Activated gamma-delta T cell (primary cell): ENCODE measurements around the gene ADRB2.
"Not testable (repeated sequence)": the region's sequence is repeated elsewhere in the genome, so short reads cannot be mapped to it uniquely, and the experiment has no call there.

ENCODE experiments used
- DNase-seq: peaks from one replicate; lab custom pipeline; 2025; lab: John Stamatoyannopoulos, UW
- total RNA-seq, 2 donors: gene quantifications; one replicate each; lab custom pipeline; 2026; lab: John Stamatoyannopoulos, UW

Gene ADRB2
- total RNA-seq = 28.9 to 46.4 reads per million in 2 donors

GRCh38 chr5:148826053-148826738 is at the start of gene ADRB2:
TSS of gene ADRB2 (plus strand) at chr5:148826611. CDS start at chr5:148826832, 221 bp downstream.
- DNase-seq = peak; percentile 91

GRCh38 chr5:148776780-148777179 is 49.6 kb upstream of the ADRB2 start:
- DNase-seq = no peak

GRCh38 chr5:148778882-148779281 is 47.5 kb upstream of the ADRB2 start:
- no peak for DNase-seq

GRCh38 chr5:148780711-148781110 is 45.7 kb upstream of the ADRB2 start:
- DNase-seq = no peak

GRCh38 chr5:148781766-148782165 is 44.6 kb upstream of the ADRB2 start:
- no peak for DNase-seq

- DNase-seq = no peak
Observed at GRCh38 chr5:148785223-148785622, 41.2 kb upstream of the ADRB2 start.

GRCh38 chr5:148786456-148786855 is 40.0 kb upstream of the ADRB2 start:
- DNase-seq = no peak

GRCh38 chr5:148788636-148789035 is 37.8 kb upstream of the ADRB2 start:
- no peak for DNase-seq

GRCh38 chr5:148790545-148791333 is 35.7 kb upstream of the ADRB2 start:
- no peak for DNase-seq

GRCh38 chr5:148791334-148791667 is 35.1 kb upstream of the ADRB2 start:
- no peak for DNase-seq

- no peak for DNase-seq
Observed at GRCh38 chr5:148791696-148792095, 34.7 kb upstream of the ADRB2 start.

- no peak for DNase-seq
Observed at GRCh38 chr5:148792744-148793143, 33.7 kb upstream of the ADRB2 start.

GRCh38 chr5:148793261-148793660 is 33.1 kb upstream of the ADRB2 start:
- DNase-seq = no peak

- no peak for DNase-seq
Observed at GRCh38 chr5:148794275-148794674, 32.1 kb upstream of the ADRB2 start.

- no peak for DNase-seq
Observed at GRCh38 chr5:148794729-148795561, 31.5 kb upstream of the ADRB2 start.

- no peak for DNase-seq
Observed at GRCh38 chr5:148796936-148797335, 29.5 kb upstream of the ADRB2 start.

GRCh38 chr5:148798786-148799185 is 27.6 kb upstream of the ADRB2 start:
- DNase-seq = no peak

GRCh38 chr5:148799737-148800527 is 26.5 kb upstream of the ADRB2 start:
- no peak for DNase-seq

- DNase-seq = no peak
Observed at GRCh38 chr5:148801682-148802276, 24.6 kb upstream of the ADRB2 start.

- DNase-seq = not testable (repeated sequence)
Observed at GRCh38 chr5:148803451-148803850, 23.0 kb upstream of the ADRB2 start.

- DNase-seq = no peak
Observed at GRCh38 chr5:148804393-148804792, 22.0 kb upstream of the ADRB2 start.
